ENCODE results near the gene PI4KB.

PI4KB gene

GRCh38 chr1:151265446-151266236 is 61.6 kb downstream of the PI4KB start:
- no peak overlapping the region for H3K4me3 ChIP-seq (ENCODE audit: control insufficient read depth in 1 of 7, extremely low read depth in 1 of 7, insufficient read depth in 4 of 7, low read depth in 2 of 7, low read length in 6 of 7)
- H3K9me3 ChIP-seq (ENCODE audit: control extremely low read depth in 1 of 5, control insufficient read depth in 4 of 5, insufficient read depth in 2 of 5, low read depth in 1 of 5, low read length in 4 of 5): no peaks in the 10 kb centered on the region
- H3K4me1 ChIP-seq (ENCODE audit: control extremely low read depth in 1 of 4, control insufficient read depth in 4 of 4, insufficient read depth in 4 of 4, low read length in 3 of 4): no peaks in the 10 kb centered on the region
- no peaks in the 10 kb centered on the region for H3K27me3 ChIP-seq (replicated peaks in 2 of 5; ENCODE audit: control insufficient read depth in 4 of 5, insufficient read depth in 5 of 5, low read length in 4 of 5)
- DNase-seq: no peak
- ChIA-PET CTCF (interaction anchor here (1.1 to 1.3 kb wide), 2 partner anchors 12 to 109 kb away, joined by 3 to 4 read pairs; partner anchors contain the start of gene TNFAIP8L2), POLR2A (no interaction called here)
- WGBS (ENCODE audit: insufficient coverage): 90% methylated on average over 12 of the region's 14 CpGs
- no peak overlapping the region for H3K27ac ChIP-seq (ENCODE audit: insufficient read depth in 1 of 2, low read depth in 1 of 2, low read length in 2 of 2, poor library complexity in 1 of 2, severe bottlenecking in 2 of 2)
- H3K36me3 ChIP-seq (ENCODE audit: control insufficient read depth in 4 of 4, insufficient read depth in 4 of 4, low read length in 3 of 4): peaks cover 20 to 61% (median 50%) of the 10 kb centered on the region in 4 experiments

- ChIA-PET CTCF (interaction anchor here (0.8 kb wide), 1 partner anchor 15 kb away, joined by 3 read pairs; no protein-coding TSS in a partner anchor), POLR2A (no interaction called here)
- Histone ChIP-seq H3K4me3 (ENCODE audit: control insufficient read depth in 1 of 7, extremely low read depth in 1 of 7, insufficient read depth in 4 of 7, low read depth in 2 of 7, low read length in 6 of 7) (no peak overlapping the region), H3K27me3 (replicated peaks in 2 of 5; ENCODE audit: control insufficient read depth in 4 of 5, insufficient read depth in 5 of 5, low read length in 4 of 5) (no peaks in the 10 kb centered on the region), H3K27ac (ENCODE audit: insufficient read depth in 1 of 2, low read depth in 1 of 2, low read length in 2 of 2, poor library complexity in 1 of 2, severe bottlenecking in 2 of 2) (no peak overlapping the region), H3K9me3 (ENCODE audit: control extremely low read depth in 1 of 5, control insufficient read depth in 4 of 5, insufficient read depth in 2 of 5, low read depth in 1 of 5, low read length in 4 of 5) (no peaks in the 10 kb centered on the region), H3K4me1 (ENCODE audit: control extremely low read depth in 1 of 4, control insufficient read depth in 4 of 4, insufficient read depth in 4 of 4, low read length in 3 of 4) (peaks cover 5 to 11% (median 10%) of the 10 kb centered on the region in 4 experiments), H3K36me3 (ENCODE audit: control insufficient read depth in 4 of 4, insufficient read depth in 4 of 4, low read length in 3 of 4) (peaks cover 4 to 20% (median 17%) of the 10 kb centered on the region in 4 experiments)
- WGBS (ENCODE audit: insufficient coverage): no CpG with 5 or more reads among the region's 2 CpGs
- no peak for DNase-seq
Measured at GRCh38 chr1:151259351-151259750, 67.9 kb downstream of the PI4KB start.

GRCh38 chr1:151255381-151255780 is 71.8 kb downstream of the PI4KB start:
- ChIA-PET POLR2A (interaction anchor here (0.6 to 1.5 kb wide), 2 partner anchors 26 to 53 kb away, joined by 4 to 5 read pairs; no protein-coding TSS in a partner anchor), CTCF (interaction anchor here (1.3 to 1.9 kb wide), 2 partner anchors 26 to 80 kb away, joined by 4 to 7 read pairs; partner anchors contain the start of genes TMOD4 and ZNF687)
- Histone ChIP-seq H3K27me3 (replicated peaks in 2 of 5; ENCODE audit: control insufficient read depth in 4 of 5, insufficient read depth in 5 of 5, low read length in 4 of 5) (no peaks in the 10 kb centered on the region), H3K36me3 (ENCODE audit: control insufficient read depth in 4 of 4, insufficient read depth in 4 of 4, low read length in 3 of 4) (peaks cover 0 to 4% (median 0%) of the 10 kb centered on the region in 4 experiments), H3K4me3 (ENCODE audit: control insufficient read depth in 1 of 7, extremely low read depth in 1 of 7, insufficient read depth in 4 of 7, low read depth in 2 of 7, low read length in 6 of 7) (peak overlapping the region in 6 of 7 experiments; percentile 92 to 99 (median 98)), H3K9me3 (ENCODE audit: control extremely low read depth in 1 of 5, control insufficient read depth in 4 of 5, insufficient read depth in 2 of 5, low read depth in 1 of 5, low read length in 4 of 5) (no peaks in the 10 kb centered on the region), H3K27ac (ENCODE audit: insufficient read depth in 1 of 2, low read depth in 1 of 2, low read length in 2 of 2, poor library complexity in 1 of 2, severe bottlenecking in 2 of 2) (peak overlapping the region; percentile 80 to 90), H3K4me1 (ENCODE audit: control extremely low read depth in 1 of 4, control insufficient read depth in 4 of 4, insufficient read depth in 4 of 4, low read length in 3 of 4) (peaks cover 5 to 12% (median 11%) of the 10 kb centered on the region in 4 experiments)
- DNase-seq: peak in 2 of 3 donors; percentile 8 to 13
- 69% methylated on average over 10 of the region's 10 CpGs for WGBS (ENCODE audit: insufficient coverage)

GRCh38 chr1:151254217-151255213 is 72.7 kb downstream of the PI4KB start, which contains the start of gene PSMD4:
Gene PSMD4, plus strand, starts transcription at chr1:151254734. Its CDS starts 49 bp downstream, at chr1:151254783.
- ChIA-PET CTCF (interaction anchor here (1.3 to 1.9 kb wide), 2 partner anchors 27 to 79 kb away, joined by 4 to 7 read pairs; partner anchors contain the start of genes TMOD4 and ZNF687), POLR2A (interaction anchor here (1.5 kb wide), 1 partner anchor 27 kb away, joined by 5 read pairs; no protein-coding TSS in a partner anchor)
- WGBS (ENCODE audit: insufficient coverage): 5% methylated on average over 41 of the region's 56 CpGs
- peaks cover 0 to 9% (median 3%) of the 10 kb centered on the region in 4 experiments for H3K36me3 ChIP-seq (ENCODE audit: control insufficient read depth in 4 of 4, insufficient read depth in 4 of 4, low read length in 3 of 4)
- no peaks in the 10 kb centered on the region for H3K9me3 ChIP-seq (ENCODE audit: control extremely low read depth in 1 of 5, control insufficient read depth in 4 of 5, insufficient read depth in 2 of 5, low read depth in 1 of 5, low read length in 4 of 5)
- H3K4me1 ChIP-seq (ENCODE audit: control extremely low read depth in 1 of 4, control insufficient read depth in 4 of 4, insufficient read depth in 4 of 4, low read length in 3 of 4): peaks cover 5 to 12% (median 11%) of the 10 kb centered on the region in 4 experiments
- H3K27ac ChIP-seq (ENCODE audit: insufficient read depth in 1 of 2, low read depth in 1 of 2, low read length in 2 of 2, poor library complexity in 1 of 2, severe bottlenecking in 2 of 2): peak within 1 kb of the TSS; percentile 80 to 90
- H3K27me3 ChIP-seq (replicated peaks in 2 of 5; ENCODE audit: control insufficient read depth in 4 of 5, insufficient read depth in 5 of 5, low read length in 4 of 5): no peaks in the 10 kb centered on the region
- H3K4me3 ChIP-seq (ENCODE audit: control insufficient read depth in 1 of 7, extremely low read depth in 1 of 7, insufficient read depth in 4 of 7, low read depth in 2 of 7, low read length in 6 of 7): peak within 1 kb of the TSS; percentile 80 to 99 (median 98)
- DNase-seq: peak; percentile 97 to 98 (median 98)

GRCh38 chr1:151251656-151252470 is 75.4 kb downstream of the PI4KB start:
- WGBS (ENCODE audit: insufficient coverage): 87% methylated on average over 6 of the region's 16 CpGs
- POLR2A ChIA-PET: interaction anchor here (1.3 kb wide), 1 partner anchor 30 kb away, joined by 3 read pairs; the partner anchor contains the start of gene ZNF687

GRCh38 chr1:151246786-151247185 is 80.4 kb downstream of the PI4KB start:
- no peaks in the 10 kb centered on the region for H3K9me3 ChIP-seq (ENCODE audit: control extremely low read depth in 1 of 5, control insufficient read depth in 4 of 5, insufficient read depth in 2 of 5, low read depth in 1 of 5, low read length in 4 of 5)
- H3K36me3 ChIP-seq (ENCODE audit: control insufficient read depth in 4 of 4, insufficient read depth in 4 of 4, low read length in 3 of 4): peaks cover 22 to 75% (median 59%) of the 10 kb centered on the region in 4 experiments
- WGBS (ENCODE audit: insufficient coverage): no CpG with 5 or more reads among the region's 2 CpGs
- DNase-seq: no peak
- ChIA-PET POLR2A (no interaction called here), CTCF (interaction anchor here (0.7 to 1.9 kb wide), 4 partner anchors 14 to 222 kb away, joined by 3 to 4 read pairs (median 4); no protein-coding TSS in a partner anchor)
- no peaks in the 10 kb centered on the region for H3K4me1 ChIP-seq (ENCODE audit: control extremely low read depth in 1 of 4, control insufficient read depth in 4 of 4, insufficient read depth in 4 of 4, low read length in 3 of 4)
- no peaks in the 10 kb centered on the region for H3K27me3 ChIP-seq (replicated peaks in 2 of 5; ENCODE audit: control insufficient read depth in 4 of 5, insufficient read depth in 5 of 5, low read length in 4 of 5)
- no peak overlapping the region for H3K27ac ChIP-seq (ENCODE audit: insufficient read depth in 1 of 2, low read depth in 1 of 2, low read length in 2 of 2, poor library complexity in 1 of 2, severe bottlenecking in 2 of 2)
- H3K4me3 ChIP-seq (ENCODE audit: control insufficient read depth in 1 of 7, extremely low read depth in 1 of 7, insufficient read depth in 4 of 7, low read depth in 2 of 7, low read length in 6 of 7): no peak overlapping the region

More at GRCh38 chr1:151251656-151252470, 75.4 kb downstream of the PI4KB start:
- Histone ChIP-seq H3K9me3 (ENCODE audit: control extremely low read depth in 1 of 5, control insufficient read depth in 4 of 5, insufficient read depth in 2 of 5, low read depth in 1 of 5, low read length in 4 of 5) (no peaks in the 10 kb centered on the region), H3K27ac (ENCODE audit: insufficient read depth in 1 of 2, low read depth in 1 of 2, low read length in 2 of 2, poor library complexity in 1 of 2, severe bottlenecking in 2 of 2) (no peak overlapping the region), H3K36me3 (ENCODE audit: control insufficient read depth in 4 of 4, insufficient read depth in 4 of 4, low read length in 3 of 4) (peaks cover 7 to 26% (median 21%) of the 10 kb centered on the region in 4 experiments), H3K27me3 (replicated peaks in 2 of 5; ENCODE audit: control insufficient read depth in 4 of 5, insufficient read depth in 5 of 5, low read length in 4 of 5) (no peaks in the 10 kb centered on the region), H3K4me1 (ENCODE audit: control extremely low read depth in 1 of 4, control insufficient read depth in 4 of 4, insufficient read depth in 4 of 4, low read length in 3 of 4) (peaks cover 5 to 12% (median 11%) of the 10 kb centered on the region in 4 experiments), H3K4me3 (ENCODE audit: control insufficient read depth in 1 of 7, extremely low read depth in 1 of 7, insufficient read depth in 4 of 7, low read depth in 2 of 7, low read length in 6 of 7) (no peak overlapping the region)
- CTCF ChIA-PET: interaction anchor here (0.8 to 6.3 kb wide), 25 partner anchors 9 to 500 kb away, joined by 3 to 52 read pairs (median 4); partner anchors contain the start of genes PSMB4, TMOD4 and TNFAIP8L2
- DNase-seq: peak; percentile 82 to 93 (median 92)
